SKM-1 (cell line): ENCODE data around the gene HES7.
"Not testable (repeated sequence)": the region's sequence is repeated elsewhere in the genome, so short reads cannot be mapped to it uniquely, and the experiment has no call there.

Source experiments
- DNase-seq: peaks from one replicate; lab custom pipeline; 2025; ENCODE audit not compliant: unreplicated experiment; lab: John Stamatoyannopoulos, UW

HES7 gene

DNA sequence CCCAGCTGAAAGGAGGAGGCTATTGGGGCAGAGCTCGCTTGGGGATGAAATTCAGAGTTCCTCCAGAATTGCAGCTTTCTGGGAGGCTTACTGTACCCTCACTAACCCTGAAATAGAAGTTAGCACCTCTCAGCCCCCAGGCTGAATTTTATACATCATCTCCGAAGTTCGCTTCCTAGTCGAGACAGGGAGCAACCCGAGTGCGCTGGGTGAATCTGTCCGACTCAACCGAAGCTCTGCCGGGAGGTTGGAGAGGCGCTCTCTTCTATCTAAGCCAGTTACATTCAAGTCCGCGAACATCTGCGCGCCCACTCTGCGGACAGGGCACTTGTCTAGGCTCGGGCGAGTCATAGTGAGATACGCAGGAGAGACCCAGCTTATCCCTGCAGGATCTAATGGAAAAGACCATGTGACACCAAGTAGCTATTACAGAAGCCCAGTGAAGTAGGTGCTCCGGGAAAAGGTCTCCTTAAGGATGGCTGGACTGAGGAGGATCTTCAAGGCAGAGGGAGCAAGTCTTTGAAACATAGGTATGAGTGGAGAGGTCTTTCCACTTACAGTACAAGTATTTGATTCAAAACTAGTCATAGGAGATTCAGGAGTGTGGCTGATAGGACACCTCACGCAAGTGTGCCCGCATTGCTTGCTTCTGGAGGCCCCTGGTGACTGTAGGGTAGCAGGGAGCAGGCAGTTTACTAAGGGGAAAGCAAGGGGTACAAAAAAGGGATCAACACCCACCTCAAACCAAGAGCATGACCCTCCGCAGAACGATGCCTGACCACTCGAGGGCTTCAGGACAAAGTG lies 646 bp upstream of the HES7 start:
- DNase-seq: no peak

DNA sequence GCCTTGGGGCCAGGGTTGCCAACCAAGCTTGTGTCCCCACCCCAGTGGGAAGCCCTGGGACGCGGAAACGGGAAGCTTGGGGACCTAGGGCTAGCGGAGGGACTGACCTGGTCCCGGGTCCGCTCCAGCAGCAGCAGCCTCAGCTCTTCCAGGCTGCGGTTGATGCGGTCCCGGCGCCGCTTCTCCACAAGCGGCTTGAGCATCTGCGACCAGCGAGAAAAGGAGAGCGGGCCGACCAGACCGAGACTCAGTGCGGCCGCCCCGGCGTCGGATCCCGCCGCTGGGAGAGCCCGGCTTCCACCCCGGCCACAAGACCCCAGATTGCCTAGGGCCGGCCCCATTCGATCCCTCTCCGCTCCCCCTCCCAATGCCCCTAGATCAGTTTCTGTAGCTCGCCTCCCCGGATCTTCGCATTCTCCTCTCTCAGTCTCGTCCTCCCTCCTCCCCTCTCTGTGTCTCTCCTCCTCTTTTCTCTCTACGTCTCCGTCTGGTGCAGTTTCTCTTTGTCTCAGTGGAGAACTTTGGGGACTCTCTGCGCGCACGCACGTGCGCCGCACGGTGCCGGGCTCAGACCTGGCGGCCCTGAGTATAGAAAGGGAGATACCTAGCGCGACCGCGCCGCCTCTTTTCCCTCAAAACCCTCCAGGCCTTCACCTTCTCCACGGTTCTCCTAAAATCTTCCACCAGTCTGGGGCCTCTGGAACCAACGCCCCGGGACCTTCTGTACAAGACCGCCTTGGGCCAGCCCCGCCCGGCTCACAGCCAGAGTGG lies 797 bp downstream of the HES7 start:
- no peak for DNase-seq

DNA sequence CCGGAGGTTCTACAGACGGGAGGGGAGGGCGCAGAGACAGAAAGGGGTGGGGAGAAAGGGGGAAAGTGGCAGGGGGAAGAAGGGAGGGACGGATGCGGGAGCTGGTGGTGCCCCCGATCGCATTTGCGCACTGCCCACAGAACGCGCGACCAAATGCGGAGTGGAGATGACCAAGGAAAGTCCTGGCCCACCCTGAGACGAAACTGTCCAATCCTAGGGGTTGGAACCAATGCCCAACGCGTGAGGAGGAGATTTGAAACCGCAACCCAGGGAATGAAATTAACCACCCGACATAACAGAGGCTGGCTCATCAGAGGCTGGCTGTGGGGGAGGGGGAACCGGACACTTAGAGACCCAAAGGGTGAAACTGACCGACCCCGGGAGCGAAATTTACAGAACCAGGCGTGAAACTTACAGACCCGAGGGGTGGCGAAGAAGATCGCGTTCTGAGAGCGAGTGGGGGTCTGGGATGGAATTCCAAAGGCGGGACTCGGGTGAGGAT lies 1.4 kb downstream of the HES7 start:
- no peak for DNase-seq

DNA sequence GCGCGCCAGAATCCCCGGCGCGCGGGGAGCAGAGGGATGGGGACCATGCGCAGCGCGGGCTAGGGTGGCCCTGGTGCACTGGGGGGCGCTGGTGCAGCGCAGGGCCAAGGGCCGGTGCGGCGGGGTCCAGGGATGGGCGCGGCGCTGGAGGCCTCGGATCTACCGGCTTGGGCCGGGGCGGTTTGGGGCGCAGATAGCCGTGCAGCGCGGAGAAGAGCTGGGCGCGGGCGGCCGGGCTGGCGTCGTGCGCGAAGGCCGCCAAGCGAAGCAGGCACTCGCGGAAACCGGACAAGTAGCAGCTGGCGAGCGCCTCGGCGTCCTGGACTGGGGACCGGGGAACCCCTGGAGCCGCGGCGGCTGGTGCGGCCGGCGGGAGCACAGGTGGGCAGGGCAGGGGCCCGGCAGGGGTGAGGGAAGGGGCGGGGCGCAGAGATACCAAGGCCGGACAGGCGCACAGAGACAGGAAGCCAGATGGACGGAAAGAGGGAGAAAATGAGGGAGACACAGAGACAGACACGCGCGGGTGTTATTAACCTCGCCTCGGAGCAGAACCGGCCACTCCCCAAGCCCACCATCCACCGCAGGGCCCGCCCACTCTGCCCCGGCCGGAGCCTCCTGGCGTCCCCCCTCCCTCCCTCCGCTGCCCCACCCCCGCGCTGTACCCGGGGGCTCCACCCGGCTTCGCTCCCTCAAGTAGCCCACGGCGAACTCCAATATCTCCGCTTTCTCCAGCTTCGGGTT lies 2.1 kb downstream of the HES7 start:
- no peak for DNase-seq

DNA sequence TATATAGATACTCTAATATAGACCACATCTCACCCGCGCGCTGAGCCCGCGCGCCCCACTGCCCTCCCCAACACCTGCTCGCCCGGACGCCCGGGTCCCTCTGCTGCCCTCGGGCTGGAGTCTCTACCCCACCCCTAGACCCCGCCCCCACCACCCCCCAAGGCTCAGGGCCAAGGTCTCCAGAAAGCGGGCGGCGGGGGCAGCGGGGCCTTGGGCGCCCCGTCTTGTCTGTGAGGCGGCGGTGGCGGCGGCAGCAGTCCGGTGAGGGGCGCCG lies 2.6 kb downstream of the HES7 start:
- DNase-seq: no peak

DNA sequence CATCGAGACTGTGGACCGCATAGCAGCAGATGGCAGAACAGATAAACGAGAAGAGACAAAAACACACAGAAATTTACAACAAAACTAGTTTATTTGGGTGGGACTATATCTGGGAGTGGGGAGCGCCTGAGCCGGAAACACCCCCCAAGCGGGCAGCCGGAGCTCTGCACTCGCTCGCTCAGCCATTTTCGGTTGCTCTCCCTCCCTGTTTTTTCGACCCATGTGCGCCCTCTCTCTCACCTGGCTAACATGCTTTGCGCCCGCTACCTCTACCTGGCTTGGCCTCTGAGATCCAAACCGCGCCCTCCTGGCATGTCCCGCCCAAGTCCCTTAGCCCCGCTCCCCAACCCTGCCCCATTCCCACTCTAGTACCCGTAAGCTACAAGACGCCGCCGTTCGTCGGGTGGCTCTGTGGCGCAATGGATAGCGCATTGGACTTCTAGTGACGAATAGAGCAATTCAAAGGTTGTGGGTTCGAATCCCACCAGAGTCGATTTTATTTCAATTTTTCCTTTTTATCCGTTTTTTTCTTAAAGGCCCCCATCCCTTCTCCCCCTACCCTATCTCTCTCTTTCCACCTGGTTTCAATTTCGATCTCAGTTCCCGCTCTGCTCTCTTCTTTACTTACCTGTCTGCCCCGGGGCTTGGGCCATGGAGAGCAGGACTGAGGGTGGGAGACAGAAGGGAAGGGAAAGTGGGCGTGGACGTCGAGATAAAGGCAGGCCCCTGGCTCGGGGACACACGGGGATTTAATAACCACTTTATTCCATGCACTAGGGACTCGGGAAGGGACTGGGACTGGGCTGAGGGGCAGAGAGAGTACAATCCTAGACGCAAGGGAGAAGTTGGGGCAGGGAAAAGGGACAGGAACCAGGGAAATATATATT lies 3.1 kb downstream of the HES7 start:
- no peak for DNase-seq

DNA sequence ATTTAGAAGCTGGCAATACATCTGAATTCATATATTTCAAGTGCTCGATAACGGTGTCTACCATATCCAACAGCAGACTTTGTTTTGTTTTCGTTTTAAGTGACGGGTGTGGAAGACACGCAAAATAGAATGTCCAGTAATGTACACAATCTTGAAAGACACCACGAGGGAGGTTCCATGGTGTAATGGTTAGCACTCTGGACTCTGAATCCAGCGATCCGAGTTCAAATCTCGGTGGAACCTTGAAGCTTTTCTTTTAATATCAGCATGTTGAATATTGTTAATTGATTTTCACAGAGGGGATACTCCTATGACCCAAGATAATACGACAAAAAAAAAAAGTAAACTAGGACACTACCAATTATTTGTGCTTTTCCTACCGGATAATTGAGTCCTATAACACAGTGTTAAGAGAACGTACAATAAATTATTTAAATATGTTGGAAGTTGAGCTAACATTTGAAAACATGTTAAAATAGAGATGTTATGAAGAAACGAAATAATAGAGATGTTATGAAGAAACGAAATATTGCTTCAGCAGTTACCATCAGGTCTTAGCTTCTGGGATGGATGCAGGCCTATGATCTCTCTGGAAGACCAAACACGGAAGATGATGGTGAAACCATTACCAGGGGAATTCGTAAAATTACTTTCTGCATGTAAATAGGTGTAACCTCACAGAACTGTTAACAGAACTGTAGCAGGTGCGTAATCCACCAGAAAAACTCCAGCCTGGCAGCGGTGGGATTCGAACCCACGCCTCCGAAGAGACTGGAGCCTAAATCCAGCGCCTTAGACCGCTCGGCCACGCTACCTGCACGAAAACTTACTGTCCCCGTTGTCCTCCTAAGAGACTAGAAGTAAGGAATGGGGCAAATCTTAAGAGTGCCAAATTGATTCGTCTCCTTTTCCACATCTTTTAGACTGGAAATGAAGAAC lies 4.1 kb downstream of the HES7 start:
- DNase-seq: no peak

DNA sequence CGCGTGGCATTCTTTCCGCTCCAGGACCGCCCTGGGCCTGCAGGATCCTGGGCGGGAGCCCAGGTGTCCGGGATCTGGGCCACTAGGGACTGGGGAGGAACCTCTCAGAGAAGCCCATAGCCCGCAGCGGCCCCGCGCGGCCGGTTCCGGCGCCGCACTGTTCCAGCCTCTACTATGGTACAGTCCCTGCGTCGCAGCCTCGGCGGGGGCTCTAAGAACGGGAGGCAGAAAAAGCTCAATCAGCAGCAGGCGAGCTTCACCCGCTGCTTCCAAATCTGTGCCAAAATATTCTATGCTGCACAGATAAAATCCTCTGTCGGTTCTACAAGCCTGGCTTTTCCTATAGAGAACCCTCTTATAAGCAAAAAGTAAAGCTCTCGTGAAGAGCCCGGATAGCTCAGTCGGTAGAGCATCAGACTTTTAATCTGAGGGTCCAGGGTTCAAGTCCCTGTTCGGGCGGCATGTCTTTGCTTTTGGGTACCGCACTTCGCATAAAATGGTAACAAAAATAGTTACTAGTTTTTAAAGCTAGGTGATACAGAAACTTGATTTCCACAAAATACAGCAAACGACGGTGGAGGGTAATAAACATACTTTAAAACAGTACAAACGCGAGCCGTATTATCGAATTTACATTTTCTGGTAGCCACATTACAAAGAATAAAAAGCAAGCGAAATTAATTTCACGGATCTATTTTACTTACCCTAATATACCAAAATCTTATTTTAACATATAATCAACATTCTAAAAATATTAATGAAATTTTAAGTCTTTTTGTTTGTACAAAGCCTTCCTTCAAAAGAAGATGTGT lies 4.9 kb downstream of the HES7 start:
- DNase-seq: peak; percentile 29

DNA sequence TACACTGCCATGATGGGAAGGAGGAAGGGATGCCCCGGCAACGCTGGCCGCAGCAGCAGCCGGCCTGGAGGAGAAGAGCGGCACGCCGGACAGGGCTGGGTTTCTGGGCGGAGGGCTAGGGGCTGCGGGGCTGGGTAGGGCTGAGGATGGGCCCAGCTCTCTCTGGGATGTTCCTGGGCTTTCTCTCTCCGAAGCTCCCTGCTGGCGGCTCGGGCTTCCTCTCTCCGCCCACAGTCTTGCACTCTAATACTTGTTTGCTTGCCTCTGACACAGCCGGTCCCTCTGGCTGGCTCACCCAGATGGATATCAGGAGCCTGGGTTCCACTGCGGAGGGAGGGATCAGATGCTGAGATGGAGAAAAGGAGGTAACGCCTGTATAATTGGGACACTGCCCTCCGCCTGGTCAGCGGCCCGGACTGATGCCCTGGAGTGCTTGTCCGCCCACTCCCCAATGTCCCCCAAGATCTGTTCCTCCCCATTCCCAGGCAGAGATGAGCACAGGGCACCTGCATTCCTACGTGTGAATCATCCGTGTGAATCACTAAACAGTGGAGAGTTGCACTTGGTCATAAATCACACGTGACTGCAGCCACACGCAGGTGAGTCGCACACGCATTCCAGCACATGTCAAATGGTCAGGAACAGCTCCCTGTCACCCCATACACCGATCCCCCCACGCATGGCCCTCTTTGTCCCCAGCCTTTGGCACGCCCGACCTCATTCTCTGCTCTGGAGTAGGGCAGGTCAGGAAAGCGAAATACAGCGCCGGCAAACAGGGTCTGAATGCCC lies 5.7 kb downstream of the HES7 start, which contains the start of gene ALOXE3:
ALOXE3 (minus strand) TSS at position 535 of the 789 bp plus-strand sequence; CDS start at position 11, 524 bp downstream.
- no peak for DNase-seq

DNA sequence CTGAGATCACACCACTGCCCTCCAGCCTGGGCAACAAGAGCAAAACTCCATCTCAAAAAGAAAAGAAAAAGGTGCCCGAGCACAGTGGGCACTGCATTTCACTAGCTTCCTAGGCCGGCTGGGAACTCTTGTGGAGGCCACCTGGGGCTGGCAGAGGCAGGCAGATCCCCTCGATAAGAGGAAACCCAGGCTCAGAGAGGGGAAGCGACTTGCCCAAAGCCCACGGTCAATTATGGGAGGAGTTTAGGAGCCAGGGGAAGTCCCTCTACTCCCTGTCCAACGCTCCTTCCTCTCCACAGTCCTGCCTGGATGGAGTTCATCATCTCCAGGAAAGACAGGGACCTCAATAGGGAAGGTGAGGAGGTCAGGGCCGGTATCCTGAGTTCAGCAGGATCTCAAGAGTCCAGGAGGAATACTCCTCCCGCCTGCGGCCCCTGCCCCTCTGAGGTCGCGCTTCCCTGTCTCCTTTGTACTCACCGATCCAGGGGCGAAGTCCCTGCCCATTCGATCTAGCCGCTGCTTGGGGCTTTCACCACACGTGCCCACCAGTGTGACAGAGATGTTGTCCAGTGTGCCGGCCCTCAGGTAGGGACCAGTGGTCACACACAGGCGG lies 6.4 kb downstream of the HES7 start:
- DNase-seq: no peak

DNA sequence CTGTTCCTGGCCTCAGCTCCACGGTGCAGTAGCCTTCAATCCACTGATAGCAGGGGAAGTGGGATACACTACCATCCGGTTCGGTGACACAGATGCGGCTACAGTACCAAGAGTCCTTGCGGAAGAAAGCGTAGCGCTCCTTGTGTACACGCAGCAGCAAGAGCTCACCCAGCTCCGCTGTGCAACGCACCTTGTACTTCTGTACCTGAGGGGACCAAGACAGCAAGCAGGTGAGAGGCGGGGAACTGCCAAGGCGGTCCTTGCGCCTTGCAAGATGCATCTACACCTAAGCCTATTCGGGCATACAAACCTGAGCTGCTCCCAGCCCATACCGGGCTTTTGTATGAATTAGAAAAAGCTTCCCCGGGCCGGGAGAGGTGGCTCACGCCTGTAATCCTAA lies 7.1 kb downstream of the HES7 start:
- no peak for DNase-seq

DNA sequence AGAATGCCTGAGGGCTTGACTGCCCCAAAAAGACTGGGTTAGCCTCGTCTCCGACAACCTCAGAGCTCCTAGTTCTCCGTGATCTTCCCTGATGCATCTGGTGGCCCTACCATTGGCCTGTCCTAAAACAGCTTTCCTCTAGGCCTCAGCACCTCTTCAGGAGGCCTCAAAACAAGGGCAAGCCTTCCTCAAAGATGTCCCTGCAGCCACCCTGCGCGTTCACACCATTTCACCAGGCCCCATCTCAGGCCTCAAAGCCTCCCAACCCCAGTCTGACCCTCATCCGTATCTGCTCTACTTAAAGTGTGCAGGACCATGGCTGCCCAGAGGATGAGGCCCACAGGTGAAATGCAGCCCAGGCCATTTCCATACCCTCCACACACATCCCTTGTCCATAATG lies 13.0 kb downstream of the HES7 start:
- DNase-seq: no peak

DNA sequence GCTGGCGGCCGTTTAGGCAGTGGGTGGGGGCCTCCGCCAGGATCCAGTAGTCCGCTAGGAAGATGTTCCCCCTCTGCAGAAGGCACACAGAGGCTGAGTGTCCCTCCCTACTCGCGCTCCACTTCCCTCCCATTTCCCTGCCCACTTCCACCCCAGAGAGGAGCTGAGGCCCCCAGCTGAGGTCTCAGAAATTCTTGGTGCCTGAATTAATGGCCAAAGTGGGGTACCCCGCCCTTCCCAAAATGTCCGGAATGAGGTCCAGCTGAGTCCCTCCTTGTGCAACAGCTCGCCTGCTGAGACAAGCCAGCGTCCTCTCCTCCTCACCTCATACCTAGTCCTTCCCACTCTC lies 13.5 kb downstream of the HES7 start:
- DNase-seq: no peak

DNA sequence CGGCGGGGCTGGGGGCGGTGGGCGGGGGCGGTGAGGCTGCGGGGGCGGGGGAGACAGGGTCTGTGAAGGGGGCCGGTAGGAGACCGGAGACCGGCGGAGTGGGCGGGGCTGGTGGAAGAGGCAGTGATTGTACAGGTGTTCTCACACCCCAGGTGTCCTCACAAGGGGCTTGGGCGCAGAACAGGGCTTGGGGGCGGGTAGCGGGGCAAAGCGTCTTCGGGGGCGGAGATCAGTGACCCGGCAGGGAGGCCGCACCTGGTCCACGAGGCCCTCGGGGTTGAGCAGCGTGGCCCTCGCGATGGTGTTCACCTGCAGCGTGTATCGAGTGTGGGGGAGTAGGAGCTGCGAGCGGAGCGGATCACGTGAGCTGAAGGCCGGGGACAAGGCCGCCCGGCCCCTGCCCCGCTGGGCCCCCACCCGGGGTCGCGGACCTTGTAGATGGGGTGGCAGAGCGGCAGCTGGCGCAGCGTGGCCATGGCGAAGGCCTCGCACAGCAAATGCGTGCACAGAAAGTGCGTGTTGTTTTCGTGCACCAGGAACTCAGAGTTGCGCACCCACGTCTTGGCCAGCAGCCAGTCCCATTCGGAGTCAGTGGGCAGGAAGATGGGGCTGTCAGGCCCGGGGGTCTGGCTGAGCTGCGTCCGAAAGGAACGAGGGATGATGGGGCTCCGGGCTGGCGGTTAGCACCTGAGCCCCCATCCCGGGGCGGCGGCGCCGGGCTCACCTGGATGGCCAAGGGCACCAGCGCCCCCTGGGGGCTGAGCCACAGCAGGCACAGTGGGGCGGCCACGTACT lies 14.0 kb downstream of the HES7 start:
- DNase-seq: no peak

DNA sequence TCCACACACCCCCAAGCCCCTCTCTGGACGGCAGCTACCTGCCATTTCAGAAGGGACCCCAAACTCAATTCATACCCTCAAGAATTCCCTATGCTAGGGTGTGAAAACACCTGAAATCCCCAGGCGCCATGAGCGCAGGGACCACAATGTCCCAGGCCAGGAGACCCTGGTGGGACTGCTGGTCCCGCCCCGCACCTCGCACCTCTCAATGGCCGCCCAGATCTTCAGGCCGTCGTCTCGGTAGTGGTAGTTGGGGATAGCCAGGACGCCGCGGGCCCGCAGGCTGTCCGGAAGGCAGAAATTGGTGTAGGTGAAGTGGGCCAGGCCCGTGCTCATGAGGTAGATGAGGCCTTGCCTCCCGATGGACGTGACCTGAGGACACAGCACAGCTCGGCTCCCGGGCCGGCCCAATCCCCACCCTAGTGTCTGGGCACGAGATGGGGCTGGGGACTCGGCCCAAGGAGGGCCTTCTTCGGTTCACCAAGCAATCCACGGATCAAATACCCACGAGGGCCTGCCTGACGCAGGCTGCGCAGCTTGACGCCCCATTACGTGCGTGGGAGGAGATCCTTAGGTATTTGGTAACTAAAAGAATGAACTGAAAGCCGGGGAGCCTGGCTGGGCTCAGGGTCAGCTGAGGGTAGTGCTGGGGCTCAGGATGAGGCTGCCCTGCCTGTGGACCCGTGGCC lies 14.8 kb downstream of the HES7 start:
- DNase-seq: no peak

DNA sequence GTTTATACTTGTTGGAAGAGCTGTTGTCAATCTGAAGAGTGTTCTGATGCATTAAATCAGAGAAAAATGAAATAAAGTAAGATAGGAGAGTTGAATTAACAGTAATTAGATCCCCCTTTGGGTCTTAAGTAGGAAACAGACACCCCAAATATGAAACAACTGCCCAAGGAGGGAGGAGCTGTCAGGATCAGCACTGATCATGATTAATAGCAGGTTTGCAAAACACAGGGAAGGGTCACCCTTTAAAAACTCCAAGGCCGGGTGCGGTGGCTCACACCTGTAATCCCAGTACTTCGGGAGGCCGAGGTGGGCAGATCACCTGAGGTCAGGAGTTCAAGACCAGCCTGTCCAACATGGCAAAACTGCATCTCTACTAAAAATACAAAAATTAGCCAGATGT lies 16.9 kb downstream of the HES7 start:
- DNase-seq: not testable (repeated sequence)
